HL-60 (cell line): Measurements from ENCODE around the gene SBNO2.

Experiments
- DNase-seq, 2 experiments: peaks; one replicate each; pipeline ENCODE4 v3.0.0-alpha.2; 2010 to 2020; ENCODE audit warnings: low read depth in 1 of 2, low spot score in 1 of 2
- H3K27ac ChIP-seq: fragments of 250-450 bp; sonication (Bioruptor Pico); replicated peaks from 2 replicates; pipeline ENCODE4 v1.5.1; 2020; ENCODE audit warnings: mild to moderate bottlenecking, moderate library complexity
- H3K27me3 ChIP-seq: fragments of 250-450 bp; sonication (Bioruptor Pico); 2 replicates; pipeline ENCODE4 v1.5.1; 2021; ENCODE audit warnings: mild to moderate bottlenecking, moderate library complexity; ENCODE audit not compliant: insufficient read depth, poor library complexity, severe bottlenecking
- H3K4me3 ChIP-seq: replicated peaks from 2 replicates; pipeline ENCODE4 v1.5.1; 2011; ENCODE audit warnings: mild to moderate bottlenecking, control low read depth, low read length; ENCODE audit not compliant: insufficient read depth
- GABPA ChIP-seq: IDR thresholded peaks from 2 replicates; pipeline ENCODE4 v1.6.1; 2012; ENCODE audit warnings: low read depth
- POLR2AphosphoS5 ChIP-seq: IDR thresholded peaks from 2 replicates; pipeline ENCODE4 v1.6.1; 2012; ENCODE audit warnings: low read depth
- REST ChIP-seq: IDR thresholded peaks from 2 replicates; pipeline ENCODE4 v1.6.1; 2012; ENCODE audit warnings: low read depth; ENCODE audit not compliant: insufficient replicate concordance
- SPI1 ChIP-seq: IDR thresholded peaks from 2 replicates; pipeline ENCODE4 v1.6.1; 2012; ENCODE audit warnings: low read depth, mild to moderate bottlenecking, borderline replicate concordance
- TF ChIP-seq, protein P1 (sequence below): IDR thresholded peaks from one replicate; pipeline ENCODE4 v1.5.1; 2011; ENCODE audit warnings: low read length, control low read depth, inconsistent platforms; ENCODE audit not compliant: insufficient read depth

The SBNO2 gene

DNA sequence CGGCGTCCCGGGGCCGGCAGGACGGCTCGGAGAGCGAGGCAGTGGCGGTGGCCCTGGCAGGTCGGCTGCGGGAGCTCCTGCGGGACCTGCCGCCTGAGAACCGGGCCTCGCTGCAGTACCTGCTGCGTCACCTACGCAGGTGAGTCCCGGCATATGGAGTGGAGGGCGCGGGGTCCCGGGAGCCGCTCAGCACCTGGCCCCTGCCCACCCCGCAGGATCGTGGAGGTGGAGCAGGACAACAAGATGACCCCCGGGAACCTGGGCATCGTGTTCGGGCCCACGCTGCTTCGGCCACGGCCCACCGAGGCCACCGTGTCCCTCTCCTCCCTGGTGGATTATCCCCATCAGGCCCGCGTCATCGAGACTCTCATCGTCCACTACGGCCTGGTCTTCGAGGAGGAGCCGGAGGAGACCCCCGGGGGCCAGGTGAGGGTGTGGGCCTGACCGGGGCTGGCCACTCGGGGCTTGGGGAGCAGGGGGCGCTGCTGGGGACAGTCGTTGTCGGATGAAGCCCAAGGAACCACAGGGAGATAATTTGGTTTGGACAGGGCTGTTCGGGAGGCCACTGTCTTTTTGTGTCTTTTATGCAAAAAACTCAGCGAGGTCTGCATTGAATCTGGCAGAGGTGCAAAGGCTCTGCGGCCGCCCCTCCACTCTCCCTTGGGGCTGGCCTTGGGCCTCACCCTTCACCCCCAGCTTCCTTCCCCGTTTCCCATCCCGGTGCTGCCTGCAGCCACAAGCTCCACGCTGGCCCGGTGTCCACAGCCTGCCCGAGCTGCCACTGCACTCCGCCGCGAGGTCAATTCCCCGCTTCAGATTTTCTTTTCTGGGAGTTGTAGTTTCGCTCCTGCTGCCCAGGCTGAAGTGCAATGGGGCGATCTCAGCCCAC is 90.9 kb downstream of the SBNO2 start:
- TF ChIP-seq, protein P1, sequence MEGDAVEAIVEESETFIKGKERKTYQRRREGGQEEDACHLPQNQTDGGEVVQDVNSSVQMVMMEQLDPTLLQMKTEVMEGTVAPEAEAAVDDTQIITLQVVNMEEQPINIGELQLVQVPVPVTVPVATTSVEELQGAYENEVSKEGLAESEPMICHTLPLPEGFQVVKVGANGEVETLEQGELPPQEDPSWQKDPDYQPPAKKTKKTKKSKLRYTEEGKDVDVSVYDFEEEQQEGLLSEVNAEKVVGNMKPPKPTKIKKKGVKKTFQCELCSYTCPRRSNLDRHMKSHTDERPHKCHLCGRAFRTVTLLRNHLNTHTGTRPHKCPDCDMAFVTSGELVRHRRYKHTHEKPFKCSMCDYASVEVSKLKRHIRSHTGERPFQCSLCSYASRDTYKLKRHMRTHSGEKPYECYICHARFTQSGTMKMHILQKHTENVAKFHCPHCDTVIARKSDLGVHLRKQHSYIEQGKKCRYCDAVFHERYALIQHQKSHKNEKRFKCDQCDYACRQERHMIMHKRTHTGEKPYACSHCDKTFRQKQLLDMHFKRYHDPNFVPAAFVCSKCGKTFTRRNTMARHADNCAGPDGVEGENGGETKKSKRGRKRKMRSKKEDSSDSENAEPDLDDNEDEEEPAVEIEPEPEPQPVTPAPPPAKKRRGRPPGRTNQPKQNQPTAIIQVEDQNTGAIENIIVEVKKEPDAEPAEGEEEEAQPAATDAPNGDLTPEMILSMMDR = no peak
- TF ChIP-seq GABPA (no peak), REST (no peak), SPI1 (no peak), POLR2AphosphoS5 (no peak)
- Histone ChIP-seq H3K4me3 (no peak overlapping the region), H3K27ac (no peak overlapping the region), H3K27me3 (no peaks in the 10 kb centered on the region)
- no peak for DNase-seq

- TF ChIP-seq, protein P1 = no peak
- TF ChIP-seq POLR2AphosphoS5 (no peak), SPI1 (no peak), REST (no peak), GABPA (no peak)
- no peak overlapping the region for H3K4me3 ChIP-seq
- H3K27me3 ChIP-seq = no peaks in the 10 kb centered on the region
- DNase-seq = no peak
- no peak overlapping the region for H3K27ac ChIP-seq
Observed at GRCh38 chr19:1082165-1082927, 91.7 kb downstream of the SBNO2 start.

- TF ChIP-seq GABPA (no peak), SPI1 (no peak), REST (no peak), POLR2AphosphoS5 (no peak)
- TF ChIP-seq, protein P1 = no peak
- no peak for DNase-seq
- Histone ChIP-seq H3K27ac (no peak overlapping the region), H3K4me3 (no peak overlapping the region), H3K27me3 (no peaks in the 10 kb centered on the region)
Observed at GRCh38 chr19:1081301-1082164, 92.5 kb downstream of the SBNO2 start.
